Hindlimb muscle (tissue), 1 donor: ENCODE data around the gene GRIN3B. TPM values are rescaled to one million over a fixed set of nuclear protein-coding genes. Genes with fewer than 3 reads are reported as not detected.

ENCODE experiments used
- DNase-seq: peaks from one replicate; pipeline ENCODE4 v3.0.0-alpha.2; 2013
- polyA plus RNA-seq: library from polyadenylated mRNA; unstranded; fragments of 120-200 nt; gene quantifications from one replicate; pipeline ENCODE4 v1.2.1, GENCODE V29; 2013; ENCODE audit not compliant: insufficient read length

GRIN3B gene
- polyA plus RNA-seq, 1 donor: 0.22 TPM

- DNase-seq: no peak
Observed at GRCh38 chr19:991174-991931, 8.9 kb upstream of the GRIN3B start.

DNA sequence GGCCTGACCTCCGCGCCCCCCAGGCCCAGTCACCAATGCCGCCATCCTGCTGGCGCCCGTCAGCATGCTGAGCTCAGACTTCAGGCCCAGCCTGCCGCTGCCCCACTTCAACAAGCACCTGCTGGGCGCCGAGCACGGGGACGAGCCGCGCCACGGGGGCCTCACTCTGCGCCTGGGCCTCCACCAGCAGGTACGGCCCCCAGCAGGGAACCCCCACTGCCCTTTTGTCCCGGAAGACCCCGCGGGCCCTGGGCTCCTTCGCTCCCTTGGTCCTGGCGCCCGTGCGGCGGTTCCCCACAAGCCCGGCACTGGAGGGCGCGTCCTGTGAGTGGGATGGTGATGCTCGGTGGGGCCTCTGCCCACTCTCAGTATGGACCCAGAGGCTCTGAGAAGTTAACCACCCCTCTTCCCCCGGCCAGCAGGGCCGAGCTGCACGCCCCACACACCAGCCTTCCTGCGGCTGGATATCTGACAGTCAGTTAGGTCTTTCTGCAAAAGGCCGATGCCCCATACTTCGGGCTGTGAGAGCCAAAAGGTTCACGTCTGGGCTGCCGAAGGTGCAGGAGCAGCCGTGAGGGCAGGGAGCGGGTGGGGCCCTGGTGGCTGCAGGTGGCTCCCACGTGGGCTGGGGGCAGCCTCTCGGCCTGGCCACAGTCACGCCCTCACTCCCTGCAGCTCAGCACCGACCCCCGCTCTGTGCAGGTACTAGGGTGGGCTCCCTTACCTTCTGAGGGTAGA lies 8.1 kb upstream of the GRIN3B start:
- no peak for DNase-seq

GRCh38 chr19:992670-993055 lies 7.6 kb upstream of the GRIN3B start:
- DNase-seq: no peak

- no peak for DNase-seq
Observed at GRCh38 chr19:993361-993830, 6.8 kb upstream of the GRIN3B start.

- no peak for DNase-seq
Observed at GRCh38 chr19:993831-994393, 6.3 kb upstream of the GRIN3B start.

DNA sequence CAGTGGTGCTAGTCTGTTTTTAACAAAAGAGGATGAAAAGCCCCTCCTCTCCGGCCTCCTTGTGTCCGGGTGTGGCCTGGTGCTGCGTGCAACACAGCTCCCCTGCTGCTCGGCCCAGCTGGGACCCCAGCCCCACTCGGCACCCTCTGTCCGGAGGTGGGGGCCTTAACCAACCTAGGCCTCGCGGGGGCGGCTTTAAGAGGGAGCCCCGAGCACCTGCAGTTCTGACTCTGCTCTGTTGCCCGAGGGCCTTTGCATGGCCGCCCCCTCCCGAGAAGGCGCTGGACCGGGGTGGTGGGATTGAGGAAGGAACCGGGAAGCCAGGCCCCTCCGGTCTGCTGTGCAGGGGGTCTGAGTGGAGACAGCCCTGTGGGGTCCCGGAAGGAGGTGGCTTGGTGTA lies 5.7 kb upstream of the GRIN3B start:
- no peak for DNase-seq

DNA sequence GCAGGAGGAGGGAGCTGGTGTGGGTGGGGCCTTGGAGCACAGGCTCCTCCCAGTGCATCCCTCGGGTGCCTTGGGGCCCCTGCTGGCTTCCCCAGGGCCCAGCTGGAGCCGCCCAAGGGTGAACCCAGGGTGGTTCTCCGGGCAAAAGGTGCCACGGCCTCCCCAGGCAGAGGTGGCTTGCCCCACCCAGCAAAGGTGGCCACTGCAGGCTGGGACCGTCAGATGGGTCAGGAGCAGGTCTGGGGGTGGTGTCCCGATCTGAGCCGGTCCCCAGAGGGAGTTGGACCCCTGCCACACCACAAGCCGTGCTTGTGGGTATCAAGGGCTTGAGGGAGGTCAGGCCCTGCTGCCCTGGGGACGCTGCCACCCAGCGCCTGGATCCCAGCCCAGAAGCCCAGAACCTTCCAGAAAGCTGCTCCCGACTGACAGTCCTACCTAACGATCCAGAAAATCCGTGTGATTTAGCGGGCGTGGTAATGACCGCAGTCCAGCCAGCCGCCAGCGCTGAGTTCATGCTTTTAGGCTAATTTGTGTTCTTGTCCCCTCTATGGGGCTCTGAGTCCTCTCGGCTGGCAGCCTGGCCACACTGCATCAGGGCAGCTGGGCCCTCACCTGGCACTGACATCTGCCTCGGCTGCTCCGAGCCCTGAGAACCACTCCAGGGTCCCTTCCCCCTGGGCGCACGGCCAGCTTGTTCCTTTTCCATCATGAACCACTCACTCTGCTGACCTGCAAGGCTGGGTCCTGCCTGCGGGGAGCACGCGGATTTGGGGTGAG lies 5.0 kb upstream of the GRIN3B start:
- no peak for DNase-seq

DNA sequence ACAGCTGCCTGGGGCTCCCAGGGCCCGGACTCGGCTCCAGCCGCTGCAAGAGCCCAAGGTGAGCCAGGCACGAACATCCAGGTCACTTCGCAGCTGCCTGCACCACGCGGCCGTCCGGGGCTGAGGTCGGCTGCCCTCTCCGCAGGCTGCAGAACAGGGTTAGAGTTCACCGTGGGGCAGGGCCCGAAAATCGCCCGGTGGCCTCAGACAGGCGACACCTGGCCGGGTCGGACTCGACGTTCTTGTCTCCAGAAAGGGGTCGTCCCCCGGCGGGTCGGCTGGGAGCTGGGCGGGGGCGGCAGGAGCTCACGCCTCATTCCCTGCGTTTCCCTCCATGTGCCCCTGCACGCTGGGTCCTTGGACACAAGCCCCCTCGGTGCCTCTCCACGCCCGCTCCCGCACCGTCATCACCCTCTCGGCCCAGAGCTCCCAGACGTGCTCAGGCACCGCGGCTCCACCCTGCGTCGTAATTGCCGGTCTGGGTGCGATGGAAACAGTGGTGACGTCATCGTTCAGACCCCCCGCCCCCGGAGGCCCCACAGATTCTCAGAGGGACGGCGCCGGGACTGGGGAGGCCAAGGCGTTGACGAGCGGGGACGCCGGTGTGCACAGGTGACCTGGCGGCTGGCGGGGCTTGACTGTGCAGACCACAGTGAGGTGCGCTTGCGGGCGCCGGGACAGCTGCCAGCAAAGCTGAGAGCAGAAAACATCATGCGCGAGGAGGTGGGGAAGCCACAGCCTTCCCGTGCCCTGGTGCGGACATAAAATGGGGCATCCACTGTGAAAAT lies 4.0 kb upstream of the GRIN3B start:
- no peak for DNase-seq

DNA sequence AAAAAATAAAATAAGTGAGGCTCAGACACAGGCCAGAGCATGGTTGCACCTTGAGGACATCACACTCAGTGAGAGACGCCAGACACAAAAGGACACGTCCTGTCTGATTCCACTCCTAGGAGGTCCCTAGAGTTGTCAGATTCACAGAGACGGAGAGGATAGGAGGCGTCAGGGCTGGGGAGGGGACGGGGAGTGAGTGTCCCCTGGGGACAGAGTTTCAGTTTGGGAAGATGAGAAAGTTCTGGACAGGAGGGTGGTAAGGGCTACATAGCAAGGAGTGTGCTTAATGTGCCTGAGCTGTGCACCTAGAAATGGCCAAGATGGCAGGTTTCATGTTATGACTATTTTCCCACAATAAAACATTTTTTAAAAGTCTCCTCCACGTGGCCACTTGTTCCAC lies 2.2 kb upstream of the GRIN3B start:
- DNase-seq: no peak

- DNase-seq: no peak
Observed at GRCh38 chr19:999379-999719, 870 bp upstream of the GRIN3B start.

DNA sequence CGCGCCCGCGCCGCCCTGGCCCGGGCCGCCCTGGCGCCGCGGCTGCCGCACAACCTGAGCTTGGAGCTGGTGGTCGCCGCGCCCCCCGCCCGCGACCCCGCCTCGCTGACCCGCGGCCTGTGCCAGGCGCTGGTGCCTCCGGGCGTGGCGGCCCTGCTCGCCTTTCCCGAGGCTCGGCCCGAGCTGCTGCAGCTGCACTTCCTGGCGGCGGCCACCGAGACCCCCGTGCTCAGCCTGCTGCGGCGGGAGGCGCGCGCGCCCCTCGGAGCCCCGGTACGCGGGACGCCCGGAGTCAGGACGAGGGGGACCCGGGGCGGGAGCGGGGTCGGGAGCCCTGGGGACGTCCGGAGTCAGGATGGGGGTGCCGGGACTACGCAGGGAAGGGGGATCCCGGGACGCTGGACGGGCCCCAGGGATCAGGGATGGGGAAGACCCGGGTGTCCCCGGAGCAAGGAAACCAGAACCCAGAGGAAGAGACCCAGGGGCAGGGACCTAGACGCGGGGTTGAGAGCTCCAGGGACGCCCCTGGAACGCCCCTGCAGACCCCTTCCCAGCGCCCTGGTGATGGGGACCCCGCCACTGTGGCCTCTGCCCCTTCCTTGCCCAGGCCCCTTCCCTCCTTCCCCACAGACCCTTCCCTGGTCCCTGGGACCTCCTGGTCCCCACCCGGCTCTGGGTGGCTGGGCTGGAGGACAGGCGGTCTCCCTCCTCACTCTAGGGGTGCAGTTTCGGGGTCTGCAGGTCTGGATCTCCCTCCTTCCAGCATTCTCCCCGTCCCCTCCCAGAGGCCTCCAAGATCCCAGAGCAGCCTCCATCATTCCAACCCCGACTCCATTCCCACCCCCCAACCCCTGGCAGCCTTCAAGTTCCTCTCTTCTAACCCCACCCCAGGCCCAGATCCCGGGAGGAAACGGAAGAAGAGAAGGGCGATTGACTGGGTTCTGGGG lies 645 bp downstream of the GRIN3B start:
- DNase-seq: no peak

GRCh38 chr19:1001538-1002166 lies 1.4 kb downstream of the GRIN3B start:
- DNase-seq: no peak

- no peak for DNase-seq
Observed at GRCh38 chr19:1002600-1002999, 2.4 kb downstream of the GRIN3B start.

DNA sequence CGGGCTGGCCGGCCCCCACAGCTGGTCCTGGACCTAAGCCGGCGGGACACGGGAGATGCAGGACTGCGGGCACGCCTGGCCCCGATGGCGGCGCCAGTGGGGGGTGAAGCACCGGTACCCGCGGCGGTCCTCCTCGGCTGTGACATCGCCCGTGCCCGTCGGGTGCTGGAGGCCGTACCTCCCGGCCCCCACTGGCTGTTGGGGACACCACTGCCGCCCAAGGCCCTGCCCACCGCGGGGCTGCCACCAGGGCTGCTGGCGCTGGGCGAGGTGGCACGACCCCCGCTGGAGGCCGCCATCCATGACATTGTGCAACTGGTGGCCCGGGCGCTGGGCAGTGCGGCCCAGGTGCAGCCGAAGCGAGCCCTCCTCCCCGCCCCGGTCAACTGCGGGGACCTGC lies 3.1 kb downstream of the GRIN3B start:
- no peak for DNase-seq

DNA sequence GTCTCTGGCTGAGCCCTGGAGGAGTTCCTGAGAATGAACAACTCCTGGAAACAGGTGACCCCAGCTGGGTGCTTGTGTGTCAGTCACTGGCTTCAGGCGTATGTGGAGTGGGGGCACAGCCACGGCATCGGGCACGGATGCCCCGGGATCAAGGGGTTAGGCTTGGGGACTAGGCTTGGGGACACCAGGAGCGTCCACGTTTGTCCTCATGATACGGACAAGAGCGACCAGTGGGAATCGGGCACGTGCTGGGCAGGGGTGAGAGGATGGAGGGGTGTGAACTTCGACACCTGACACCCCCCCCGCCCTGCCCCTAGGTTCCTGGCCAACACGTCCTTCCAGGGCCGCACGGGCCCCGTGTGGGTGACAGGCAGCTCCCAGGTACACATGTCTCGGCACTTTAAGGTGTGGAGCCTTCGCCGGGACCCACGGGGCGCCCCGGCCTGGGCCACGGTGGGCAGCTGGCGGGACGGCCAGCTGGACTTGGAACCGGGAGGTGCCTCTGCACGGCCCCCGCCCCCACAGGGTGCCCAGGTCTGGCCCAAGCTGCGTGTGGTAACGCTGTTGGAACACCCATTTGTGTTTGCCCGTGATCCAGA lies 4.1 kb downstream of the GRIN3B start:
- no peak for DNase-seq

- no peak for DNase-seq
Observed at GRCh38 chr19:1004803-1005664, 4.8 kb downstream of the GRIN3B start.

GRCh38 chr19:1006711-1007398 lies 6.6 kb downstream of the GRIN3B start:
- no peak for DNase-seq
